ENCODE results near the gene RXRG.

Gene RXRG

DNA sequence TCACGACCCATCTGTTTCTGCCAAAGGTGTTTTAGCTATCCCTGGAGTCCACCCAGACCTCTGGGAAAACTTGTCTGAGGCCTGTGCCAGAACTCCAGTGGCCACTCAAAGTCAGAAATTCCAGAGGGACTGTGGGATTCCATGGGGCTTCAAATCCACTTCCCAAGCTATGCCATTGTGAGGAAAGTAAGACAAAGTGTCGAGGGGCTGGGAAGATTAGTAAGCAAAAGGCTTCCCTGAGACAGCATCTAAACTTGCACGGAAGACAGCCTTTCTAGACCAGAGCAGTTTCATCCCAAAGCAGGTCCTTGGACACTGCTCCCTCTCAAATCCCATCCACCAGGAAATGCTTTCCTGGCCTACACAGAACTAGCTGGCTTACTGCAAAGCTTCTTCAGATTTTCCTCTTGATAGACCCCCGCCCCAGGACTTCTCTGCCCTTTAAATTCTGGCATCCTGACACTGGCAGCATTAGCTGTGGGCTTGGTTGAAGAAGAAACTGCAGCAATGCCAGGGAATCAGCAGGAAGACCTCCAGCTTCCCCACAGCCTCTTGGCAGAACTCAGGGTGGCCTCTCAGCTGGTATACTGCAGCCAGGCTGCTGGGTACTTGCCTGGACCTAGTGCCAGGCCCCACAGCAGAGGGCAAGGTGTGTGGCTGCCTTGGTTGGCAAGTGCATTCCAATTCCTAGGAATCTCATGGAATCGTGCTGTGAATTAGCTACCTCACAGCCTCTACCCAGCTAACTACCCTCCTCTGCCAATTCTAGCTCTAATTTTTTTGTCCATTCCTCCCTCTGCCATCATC is 61.1 kb downstream of the RXRG start:
- Histone ChIP-seq H4K20me1 (ENCODE audit: insufficient read depth) (no peaks in the 10 kb centered on the region), H3K27me3 (ENCODE audit: insufficient read depth, low read depth) (no peaks in the 10 kb centered on the region), H3K4me1 (ENCODE audit: low read depth, poor library complexity, severe bottlenecking) (no peaks in the 10 kb centered on the region), H3K27ac (no peak overlapping the region), H3K9ac (no peak overlapping the region), H3K4me3 (IDR thresholded peaks at IDR 0.05; ENCODE audit: insufficient read depth, low read depth, low read length) (no peak overlapping the region), H3K4me2 (no peak overlapping the region), H2AFZ (ENCODE audit: low read depth) (no peak overlapping the region), H3K36me3 (ENCODE audit: insufficient read depth) (no peaks in the 10 kb centered on the region), H3K79me2 (ENCODE audit: insufficient read depth, low read depth) (no peaks in the 10 kb centered on the region)
- TF ChIP-seq, protein P1, sequence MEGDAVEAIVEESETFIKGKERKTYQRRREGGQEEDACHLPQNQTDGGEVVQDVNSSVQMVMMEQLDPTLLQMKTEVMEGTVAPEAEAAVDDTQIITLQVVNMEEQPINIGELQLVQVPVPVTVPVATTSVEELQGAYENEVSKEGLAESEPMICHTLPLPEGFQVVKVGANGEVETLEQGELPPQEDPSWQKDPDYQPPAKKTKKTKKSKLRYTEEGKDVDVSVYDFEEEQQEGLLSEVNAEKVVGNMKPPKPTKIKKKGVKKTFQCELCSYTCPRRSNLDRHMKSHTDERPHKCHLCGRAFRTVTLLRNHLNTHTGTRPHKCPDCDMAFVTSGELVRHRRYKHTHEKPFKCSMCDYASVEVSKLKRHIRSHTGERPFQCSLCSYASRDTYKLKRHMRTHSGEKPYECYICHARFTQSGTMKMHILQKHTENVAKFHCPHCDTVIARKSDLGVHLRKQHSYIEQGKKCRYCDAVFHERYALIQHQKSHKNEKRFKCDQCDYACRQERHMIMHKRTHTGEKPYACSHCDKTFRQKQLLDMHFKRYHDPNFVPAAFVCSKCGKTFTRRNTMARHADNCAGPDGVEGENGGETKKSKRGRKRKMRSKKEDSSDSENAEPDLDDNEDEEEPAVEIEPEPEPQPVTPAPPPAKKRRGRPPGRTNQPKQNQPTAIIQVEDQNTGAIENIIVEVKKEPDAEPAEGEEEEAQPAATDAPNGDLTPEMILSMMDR (conservative IDR thresholded peaks at IDR 0.05; ENCODE audit: low read depth, low read length) = no peak

DNA sequence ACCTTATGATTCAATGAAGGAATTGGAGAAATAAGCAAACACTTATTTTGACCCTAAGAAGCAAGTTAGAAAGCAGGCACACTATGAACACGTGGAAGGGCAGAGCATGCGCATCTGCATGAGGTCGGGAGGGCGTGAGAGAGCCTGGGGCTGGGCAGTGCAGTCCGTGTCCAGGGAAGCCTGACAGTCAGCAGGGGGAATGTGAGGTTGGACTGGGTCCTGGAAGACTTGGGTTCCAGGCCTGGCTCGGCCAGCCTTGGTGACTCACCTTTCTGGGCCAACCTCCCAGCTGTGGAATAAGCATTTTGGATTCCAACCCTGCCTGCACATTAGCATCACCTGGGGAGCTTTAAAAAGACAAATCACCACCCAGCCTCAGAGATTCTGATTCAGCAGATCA is 61.9 kb downstream of the RXRG start:
- Histone ChIP-seq H3K4me2 (no peak overlapping the region), H3K79me2 (ENCODE audit: insufficient read depth, low read depth) (no peaks in the 10 kb centered on the region), H4K20me1 (ENCODE audit: insufficient read depth) (no peaks in the 10 kb centered on the region), H3K9ac (no peak overlapping the region), H3K27ac (no peak overlapping the region), H3K27me3 (ENCODE audit: insufficient read depth, low read depth) (no peaks in the 10 kb centered on the region), H3K36me3 (ENCODE audit: insufficient read depth) (no peaks in the 10 kb centered on the region), H2AFZ (ENCODE audit: low read depth) (no peak overlapping the region), H3K4me1 (ENCODE audit: low read depth, poor library complexity, severe bottlenecking) (no peaks in the 10 kb centered on the region), H3K4me3 (IDR thresholded peaks at IDR 0.05; ENCODE audit: insufficient read depth, low read depth, low read length) (no peak overlapping the region)
- TF ChIP-seq, protein P1 (conservative IDR thresholded peaks at IDR 0.05; ENCODE audit: low read depth, low read length) = no peak

DNA sequence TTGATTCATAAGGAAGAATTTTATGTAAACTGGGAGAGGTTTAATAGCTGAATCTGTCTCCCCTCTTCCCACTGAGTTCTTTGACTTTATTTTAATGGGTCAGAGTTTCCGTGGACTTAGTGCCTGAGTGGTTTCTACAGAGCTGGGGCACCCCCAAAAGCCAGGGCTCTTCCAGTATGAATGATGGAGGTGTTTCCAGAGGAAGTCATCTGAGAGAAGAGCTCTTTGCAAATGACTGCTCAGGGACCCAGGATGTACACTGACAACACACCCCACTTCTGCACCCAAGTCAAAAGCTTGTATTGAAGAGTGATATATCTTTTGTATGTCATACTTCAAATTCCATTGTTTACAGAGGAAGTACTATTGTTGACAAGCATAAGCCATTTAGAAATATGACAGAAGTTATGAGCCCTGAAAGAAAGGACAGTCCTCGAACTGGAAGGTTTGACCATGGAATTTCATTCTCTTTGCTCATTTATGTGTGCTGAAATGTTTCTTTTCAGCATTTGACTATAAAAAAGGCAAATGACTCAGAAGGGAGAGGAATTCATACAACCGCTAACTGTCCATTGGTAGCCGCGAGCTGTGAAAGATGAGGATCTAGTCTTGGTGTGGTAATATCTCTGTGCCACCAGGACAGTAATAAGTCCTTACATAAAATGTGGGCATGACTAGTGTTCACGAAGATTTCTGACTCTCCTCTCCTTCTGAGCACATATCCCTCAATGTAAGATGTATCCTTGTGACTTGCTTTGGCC is 63.0 kb downstream of the RXRG start:
- H3K27me3 ChIP-seq (ENCODE audit: insufficient read depth, low read depth) = no peaks in the 10 kb centered on the region
- TF ChIP-seq, protein P1 (conservative IDR thresholded peaks at IDR 0.05; ENCODE audit: low read depth, low read length) = no peak
- H3K36me3 ChIP-seq (ENCODE audit: insufficient read depth) = no peaks in the 10 kb centered on the region
- H3K4me3 ChIP-seq (IDR thresholded peaks at IDR 0.05; ENCODE audit: insufficient read depth, low read depth, low read length) = no peak overlapping the region
- no peak overlapping the region for H3K4me2 ChIP-seq
- no peak overlapping the region for H2AFZ ChIP-seq (ENCODE audit: low read depth)
- no peaks in the 10 kb centered on the region for H4K20me1 ChIP-seq (ENCODE audit: insufficient read depth)
- no peaks in the 10 kb centered on the region for H3K4me1 ChIP-seq (ENCODE audit: low read depth, poor library complexity, severe bottlenecking)
- no peaks in the 10 kb centered on the region for H3K79me2 ChIP-seq (ENCODE audit: insufficient read depth, low read depth)
- no peak overlapping the region for H3K27ac ChIP-seq
- no peak overlapping the region for H3K9ac ChIP-seq

DNA sequence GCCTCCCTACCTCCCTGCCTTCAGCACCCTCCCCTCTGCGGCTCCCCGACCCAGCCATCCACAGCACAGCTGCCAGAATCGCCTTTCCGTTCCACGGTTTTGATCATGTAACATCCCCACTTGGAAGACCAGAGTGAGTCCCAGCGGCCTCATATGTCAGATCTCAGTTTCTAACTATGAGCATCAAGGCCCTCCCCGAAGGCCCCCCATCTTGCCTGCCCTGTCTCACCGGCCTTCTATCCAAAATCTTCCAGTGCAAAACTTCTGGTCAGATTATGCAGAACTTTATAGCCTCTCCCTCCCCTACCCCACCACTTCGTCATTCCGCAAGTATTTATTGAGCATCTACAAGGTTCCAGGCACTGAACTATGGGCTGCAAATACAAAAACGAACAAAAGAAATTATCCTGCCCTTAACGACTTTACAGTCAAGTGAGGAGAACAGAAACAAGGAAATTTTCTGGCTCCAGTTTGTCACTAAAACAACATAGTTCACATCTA is 68.1 kb downstream of the RXRG start:
- Histone ChIP-seq H3K27ac (no peak overlapping the region), H3K36me3 (ENCODE audit: insufficient read depth) (no peaks in the 10 kb centered on the region), H3K4me1 (ENCODE audit: low read depth, poor library complexity, severe bottlenecking) (peaks cover 7% of the 10 kb centered on the region), H3K4me3 (IDR thresholded peaks at IDR 0.05; ENCODE audit: insufficient read depth, low read depth, low read length) (no peak overlapping the region), H3K9ac (no peak overlapping the region), H4K20me1 (ENCODE audit: insufficient read depth) (no peaks in the 10 kb centered on the region), H3K27me3 (ENCODE audit: insufficient read depth, low read depth) (no peaks in the 10 kb centered on the region), H3K4me2 (no peak overlapping the region), H2AFZ (ENCODE audit: low read depth) (no peak overlapping the region), H3K79me2 (ENCODE audit: insufficient read depth, low read depth) (no peaks in the 10 kb centered on the region)
- TF ChIP-seq, protein P1 (conservative IDR thresholded peaks at IDR 0.05; ENCODE audit: low read depth, low read length) = no peak

Data from KMS-11 (cell line).